Renal cortical epithelial cell (primary cell): Measurements from ENCODE around the gene UQCRC1. TPM values are rescaled to one million over a fixed set of nuclear protein-coding genes. Genes with fewer than 3 reads are reported as not detected.

Experiments
- DNase-seq: peaks from one replicate; pipeline ENCODE4 v3.0.0-alpha.2; 2011; ENCODE audit warnings: low read depth
- total RNA-seq: library from RNA; depleted of rRNA; stranded (reverse); fragments of >200 nt; gene quantifications from 2 replicates; pipeline ENCODE4 v1.2.3, GENCODE V29; 2014

Gene UQCRC1
- total RNA-seq, 1 donor from 2014 or later, result 618 TPM

DNA sequence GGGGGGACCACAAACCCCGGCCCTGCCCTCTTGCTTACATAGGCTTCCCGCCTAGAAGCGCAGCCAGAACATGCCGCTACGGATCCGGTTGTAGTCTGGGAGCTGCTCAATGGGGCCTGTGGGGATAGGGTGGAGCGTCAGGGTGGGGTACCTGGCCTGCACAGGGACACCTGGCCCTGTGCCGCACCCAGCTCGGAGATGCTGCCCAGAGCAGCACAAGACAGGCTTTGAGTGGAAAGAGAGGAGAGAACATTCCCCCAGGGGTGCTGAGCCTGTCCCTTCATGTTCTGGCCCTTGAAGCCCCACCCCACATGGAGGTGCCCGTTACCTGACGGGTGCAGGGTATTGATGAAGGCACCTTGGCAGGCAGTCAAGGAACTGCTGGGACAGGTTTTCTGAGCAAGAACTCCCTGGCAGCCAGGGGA, 10.4 kb downstream of the UQCRC1 start:
- DNase-seq, result no peak

DNA sequence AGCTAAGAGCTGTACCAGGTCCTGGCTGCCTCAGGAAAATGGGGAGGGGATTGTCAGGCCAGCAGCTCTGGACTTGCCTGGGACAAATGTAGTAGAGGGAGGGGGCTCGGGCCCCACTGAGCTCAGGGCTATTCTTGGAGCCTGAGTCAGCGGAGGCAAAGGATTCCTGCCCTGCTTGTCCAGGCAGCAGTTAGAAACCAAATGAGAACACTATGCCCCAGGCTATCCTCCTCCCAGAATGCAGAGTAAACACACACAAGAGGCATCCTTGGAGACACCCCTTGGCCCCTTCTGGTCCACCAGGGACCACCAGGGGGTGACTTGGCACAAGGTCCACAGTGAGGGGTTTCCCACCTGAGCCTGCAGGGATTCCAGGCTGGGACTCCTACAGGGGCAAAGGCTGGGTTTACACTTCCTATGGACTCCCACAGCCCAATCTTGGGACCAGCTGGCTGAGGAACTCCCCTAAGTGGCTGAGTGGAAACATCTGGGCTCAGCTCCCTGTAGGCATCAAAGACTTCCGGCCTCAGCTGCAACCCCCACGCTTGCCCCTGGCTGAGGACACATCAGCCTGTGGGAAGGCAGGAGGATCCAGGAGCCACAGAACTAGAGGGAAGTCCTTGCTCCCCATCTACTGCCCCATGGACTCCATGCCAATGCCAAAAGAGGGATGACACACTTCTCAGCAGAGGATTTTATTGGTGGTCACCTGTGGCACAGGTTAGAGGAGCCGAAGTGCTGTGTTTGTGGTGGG, 10.9 kb downstream of the UQCRC1 start:
- DNase-seq, result peak; percentile 82

DNA sequence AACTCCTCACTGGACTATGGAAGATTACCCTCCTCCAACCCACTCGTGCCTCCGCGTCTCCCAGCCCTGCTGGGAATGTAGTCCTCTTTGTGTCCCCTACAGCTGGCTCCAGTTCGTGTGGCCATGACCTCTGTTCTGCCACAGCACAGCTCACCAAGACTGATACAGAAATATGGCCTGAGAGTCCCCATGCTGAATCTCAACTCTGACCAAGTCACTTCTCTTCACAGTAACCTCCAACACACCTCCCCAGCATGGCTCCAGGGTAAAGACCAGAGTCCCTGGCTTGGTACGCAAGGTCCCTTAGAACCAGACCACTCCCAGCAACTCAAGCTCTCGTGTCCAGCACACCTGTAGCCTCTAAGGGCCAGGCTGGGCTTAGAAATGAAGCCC, 12.0 kb downstream of the UQCRC1 start:
- no peak for DNase-seq

DNA sequence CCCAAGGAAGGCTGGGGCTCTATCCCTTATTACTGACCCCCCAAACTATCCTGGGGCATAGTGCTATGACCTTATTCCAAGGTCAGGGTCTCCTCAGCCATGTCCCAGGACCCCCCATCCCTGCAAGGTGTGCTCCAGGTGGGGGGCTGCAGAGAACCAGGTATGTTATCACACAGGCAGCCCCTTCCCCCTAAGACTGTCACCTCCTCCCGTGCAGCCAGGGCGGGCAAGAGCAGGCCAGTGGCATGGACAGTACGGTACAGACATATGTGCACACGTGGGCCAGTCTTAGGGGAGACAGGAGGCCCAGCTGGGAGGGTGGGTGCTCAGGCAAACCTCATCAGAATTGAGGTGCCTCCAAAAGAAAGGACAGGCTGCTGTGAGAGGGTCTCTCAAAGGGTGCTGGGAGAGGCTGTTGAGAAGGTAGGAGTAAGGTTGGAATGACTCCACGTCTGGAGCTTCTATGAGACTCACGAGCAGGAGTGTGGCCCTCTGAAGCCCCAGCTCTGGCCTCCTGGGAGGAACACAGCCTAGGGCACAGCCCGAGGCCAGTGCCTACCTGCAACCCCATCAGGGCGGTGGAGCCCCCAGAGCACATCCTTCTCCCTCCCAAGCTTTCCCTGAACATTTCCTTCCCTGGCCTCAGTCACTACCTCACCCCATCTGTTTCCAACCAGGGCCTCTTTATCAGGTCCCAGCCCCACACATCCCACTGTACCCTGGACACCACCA, 12.6 kb downstream of the UQCRC1 start:
- no peak for DNase-seq

DNA sequence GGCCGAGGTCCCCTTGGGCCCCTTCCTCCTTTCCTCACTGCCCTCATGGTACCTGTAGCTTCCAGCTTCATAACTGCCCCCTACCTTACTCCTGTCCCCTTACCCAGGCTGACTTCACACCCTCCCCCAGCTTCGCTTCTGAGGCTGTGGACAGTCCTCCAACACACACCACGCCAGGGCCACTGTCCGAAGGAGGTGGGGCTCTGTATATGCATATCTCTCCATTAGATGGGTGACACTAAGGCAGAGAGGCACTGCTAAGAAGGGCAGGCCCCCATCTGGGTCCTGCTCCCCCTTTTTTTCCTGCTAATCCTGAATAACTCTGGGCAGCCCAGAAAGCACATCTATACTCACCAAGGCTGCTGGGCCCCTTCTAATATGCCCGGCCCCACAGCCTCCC, 13.3 kb downstream of the UQCRC1 start:
- DNase-seq, result no peak

DNA sequence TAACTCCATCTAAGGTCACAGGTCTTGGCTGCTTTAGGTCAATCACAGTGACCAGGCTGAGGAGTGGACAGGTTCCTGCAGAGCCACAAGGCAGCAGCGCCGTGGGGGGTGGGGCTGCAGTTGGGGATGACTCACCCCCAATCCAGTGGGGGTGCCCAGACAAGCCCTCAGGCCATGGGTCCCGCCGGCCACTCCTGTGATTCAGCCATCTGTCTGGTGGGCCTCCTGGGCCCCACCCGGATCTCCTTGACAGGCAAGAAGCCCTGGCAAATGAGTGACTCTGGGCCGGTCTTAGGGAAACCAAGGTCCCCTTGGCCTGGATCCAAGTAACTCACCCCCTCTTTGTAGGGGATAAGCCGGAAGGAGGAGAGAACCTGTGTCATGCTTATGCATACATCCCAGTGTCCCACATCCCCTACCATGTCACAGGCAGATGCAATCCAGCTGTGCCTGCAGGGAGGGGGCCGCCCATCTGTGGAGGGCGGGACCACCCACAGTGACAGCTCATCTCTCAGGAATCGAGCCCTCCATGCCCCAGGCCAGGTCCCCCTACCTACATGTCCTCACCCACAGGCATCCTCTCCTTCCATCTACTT, 13.8 kb downstream of the UQCRC1 start:
- DNase-seq, result peak; percentile 81

DNA sequence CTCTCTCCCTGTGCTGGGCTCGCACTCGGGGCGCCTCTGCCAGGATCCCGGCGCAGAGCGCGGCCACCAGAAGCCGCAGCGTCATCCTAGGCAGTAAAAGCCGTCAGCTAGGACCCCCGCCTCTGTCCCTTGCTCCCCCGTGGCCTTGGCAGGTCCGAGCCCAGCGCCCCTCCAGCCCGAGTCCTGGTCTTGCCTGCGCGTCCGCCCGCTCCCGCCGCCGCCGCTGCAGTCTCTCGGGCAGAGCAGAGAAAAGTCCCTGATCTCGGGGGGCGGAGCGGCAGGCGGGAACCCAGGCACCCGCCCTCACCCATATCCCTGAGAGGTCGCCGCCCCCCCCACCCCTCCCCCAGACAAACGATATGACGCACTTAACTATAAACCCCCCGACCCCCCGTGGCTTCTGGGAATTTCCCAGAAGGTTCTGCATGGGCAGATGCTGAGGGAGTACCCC, 14.3 kb downstream of the UQCRC1 start, which contains the start of gene COL7A1:
TSS of gene COL7A1 (minus strand) at position 255 of the 451 bp plus-strand sequence. CDS start at position 85, 170 bp downstream.
- no peak for DNase-seq

DNA sequence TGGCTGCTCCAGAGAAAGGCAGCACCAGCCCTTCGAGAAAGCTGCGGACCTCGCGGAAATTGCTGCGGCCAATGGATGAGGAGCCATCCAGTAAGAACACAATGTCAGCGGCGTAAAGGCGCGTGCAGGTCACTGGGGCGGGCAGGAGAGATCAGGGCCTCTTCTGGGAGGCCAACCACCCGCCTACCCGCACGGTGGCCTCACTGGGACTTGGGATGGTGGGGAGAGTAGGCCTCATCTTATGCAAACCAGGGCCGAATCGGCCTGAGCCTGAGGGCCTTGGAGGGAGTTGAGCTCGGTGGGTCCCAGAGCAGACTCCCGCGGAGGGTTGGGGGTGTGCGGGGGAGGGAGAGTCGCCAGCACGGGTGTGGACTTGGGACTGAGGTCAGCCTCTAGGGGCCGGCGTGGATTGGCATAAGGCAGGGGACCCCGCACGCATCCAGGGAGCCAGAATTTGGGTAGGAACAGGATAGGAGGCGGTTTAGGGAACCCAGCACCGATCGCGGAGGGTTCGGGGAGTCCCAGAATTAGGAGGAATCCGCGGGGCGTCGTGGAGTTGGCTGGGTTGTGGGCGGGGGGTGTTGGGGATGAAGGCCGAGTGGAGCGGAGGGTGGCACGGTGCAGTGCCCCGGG, 14.9 kb downstream of the UQCRC1 start:
- no peak for DNase-seq

DNA sequence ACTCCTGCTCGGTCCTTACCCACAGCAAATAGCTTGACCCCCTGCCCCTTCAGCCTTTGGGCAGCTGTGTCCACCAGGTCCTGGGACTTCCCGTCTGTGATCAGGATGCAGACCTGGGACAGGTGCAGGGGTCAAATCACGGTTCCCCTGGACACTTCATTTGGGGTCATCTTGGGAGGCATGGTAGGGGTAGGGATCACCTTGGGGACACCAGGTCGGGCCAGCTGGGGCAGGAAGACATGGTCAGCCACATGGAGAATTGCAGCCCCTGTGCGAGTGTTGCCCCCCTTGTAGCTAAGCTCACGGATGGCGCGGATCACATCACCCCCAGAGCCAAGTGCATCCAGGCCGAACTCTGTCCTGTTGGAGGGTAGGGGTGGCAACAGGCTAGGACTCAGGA, 16.1 kb downstream of the UQCRC1 start:
- no peak for DNase-seq

DNA sequence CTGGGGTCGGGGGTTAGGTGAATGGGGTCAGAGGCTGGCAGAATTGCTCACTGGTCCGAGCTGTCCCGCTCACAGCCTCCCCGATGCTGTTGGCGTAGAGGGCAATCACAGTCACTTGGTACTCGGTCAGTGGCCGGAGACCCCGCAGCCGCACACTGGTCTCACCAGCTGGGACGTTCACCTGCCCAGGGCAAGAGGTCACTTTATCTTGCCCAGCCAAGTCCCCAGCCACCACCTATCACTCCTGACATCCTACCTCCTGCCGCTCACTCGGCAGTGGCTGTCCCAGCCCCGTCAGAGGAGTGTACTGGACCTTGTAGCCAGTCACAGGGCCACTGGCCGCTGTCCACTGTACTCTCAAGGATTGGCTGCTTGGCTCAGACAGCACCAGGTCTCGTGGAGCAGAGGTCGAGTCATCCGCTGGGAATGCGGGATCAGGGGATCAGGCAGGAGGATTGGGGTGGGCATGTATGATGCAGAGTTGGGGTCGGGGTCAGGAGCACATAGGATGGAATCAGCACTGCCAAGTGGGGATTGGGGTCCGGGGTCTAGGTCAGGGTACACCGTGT, 16.8 kb downstream of the UQCRC1 start:
- no peak for DNase-seq

DNA sequence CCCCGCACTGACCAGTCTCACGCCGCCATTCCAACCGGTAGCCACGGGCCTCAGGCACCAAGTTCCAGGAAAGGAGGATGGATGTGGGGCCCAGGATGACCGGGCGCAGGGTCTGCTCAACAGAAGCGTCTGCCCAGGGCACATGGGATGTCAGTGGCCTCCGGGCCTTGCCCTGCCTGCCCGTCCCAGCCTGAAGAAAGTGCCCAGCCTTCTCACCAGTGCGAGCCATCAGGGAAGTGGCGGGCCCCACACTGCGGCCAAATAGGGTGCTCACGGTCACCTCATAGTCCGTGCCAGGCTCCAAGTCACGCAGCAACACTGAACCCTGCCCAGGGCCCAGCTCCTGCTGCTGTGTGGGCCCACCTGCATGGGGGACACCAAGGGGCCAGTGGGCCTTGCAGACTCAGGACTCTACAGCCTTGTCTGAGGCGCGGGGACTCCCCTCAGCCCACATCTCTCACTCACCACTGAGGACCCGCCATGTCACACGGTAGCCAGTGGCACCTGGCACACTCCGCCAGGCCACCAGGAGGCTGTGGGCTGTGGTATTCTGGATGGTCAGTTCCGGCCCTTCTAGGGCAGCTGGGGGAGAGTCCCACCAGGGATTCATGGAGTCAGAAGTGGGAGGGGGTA, 17.4 kb downstream of the UQCRC1 start:
- DNase-seq, result no peak

DNA sequence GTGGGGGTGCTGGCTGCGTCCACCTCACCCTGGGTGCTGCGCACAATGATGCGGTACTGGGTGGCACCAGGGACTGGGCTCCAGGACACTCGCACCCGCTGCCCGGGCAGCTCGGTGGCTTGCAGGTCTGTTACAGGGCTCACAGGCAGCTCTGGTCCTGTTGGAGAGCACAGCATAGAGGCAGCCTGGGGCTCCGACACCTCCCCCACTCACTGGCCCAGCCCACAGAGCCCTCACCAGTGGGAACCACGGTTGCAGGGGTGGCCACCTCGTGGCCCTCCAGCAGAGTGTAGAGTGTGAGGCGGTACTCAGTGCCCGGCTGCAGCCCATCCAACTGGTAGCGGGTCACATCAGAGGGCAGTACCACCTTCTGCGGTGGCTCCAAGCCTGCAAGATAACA, 18.0 kb downstream of the UQCRC1 start:
- no peak for DNase-seq

DNA sequence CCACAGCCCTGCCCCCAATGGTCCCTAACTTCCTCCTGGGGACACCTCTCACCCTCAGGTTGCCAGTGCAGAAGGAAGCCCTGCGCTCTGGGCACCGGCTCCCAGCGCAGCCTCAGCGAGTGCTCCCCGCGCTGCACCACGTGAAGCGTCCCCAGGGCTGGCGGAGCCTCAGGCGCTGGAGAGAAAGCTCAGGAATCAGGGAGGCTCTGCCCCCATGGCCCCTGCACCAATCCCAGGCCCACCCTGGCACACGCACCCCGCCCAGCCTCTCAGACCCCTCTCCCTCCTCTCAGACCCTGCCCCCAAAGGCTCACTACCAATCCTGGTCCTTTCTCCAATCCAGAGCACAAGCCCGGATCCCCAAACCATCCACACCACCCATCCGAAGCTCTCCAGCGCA, 21.2 kb downstream of the UQCRC1 start:
- no peak for DNase-seq

DNA sequence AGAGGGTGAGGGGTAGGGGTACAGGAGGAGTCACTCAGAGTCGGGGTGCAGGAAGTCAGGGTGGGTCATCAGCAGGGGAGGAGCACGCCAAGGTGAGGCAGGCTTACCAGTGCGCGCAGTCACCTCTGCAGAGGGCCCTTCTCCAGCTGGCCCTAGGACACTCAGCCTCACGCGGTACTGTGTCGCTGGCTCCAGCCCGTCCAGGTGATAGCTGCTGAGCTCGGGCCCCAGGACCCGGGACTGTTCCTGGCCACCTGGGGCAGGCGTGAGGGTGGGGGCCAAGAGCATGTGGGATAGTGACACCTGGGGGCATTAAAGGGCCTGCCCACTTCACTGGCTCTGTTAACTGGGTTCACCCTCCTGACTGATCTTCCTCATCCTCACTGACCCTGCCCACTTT, 21.8 kb downstream of the UQCRC1 start:
- DNase-seq, result no peak

DNA sequence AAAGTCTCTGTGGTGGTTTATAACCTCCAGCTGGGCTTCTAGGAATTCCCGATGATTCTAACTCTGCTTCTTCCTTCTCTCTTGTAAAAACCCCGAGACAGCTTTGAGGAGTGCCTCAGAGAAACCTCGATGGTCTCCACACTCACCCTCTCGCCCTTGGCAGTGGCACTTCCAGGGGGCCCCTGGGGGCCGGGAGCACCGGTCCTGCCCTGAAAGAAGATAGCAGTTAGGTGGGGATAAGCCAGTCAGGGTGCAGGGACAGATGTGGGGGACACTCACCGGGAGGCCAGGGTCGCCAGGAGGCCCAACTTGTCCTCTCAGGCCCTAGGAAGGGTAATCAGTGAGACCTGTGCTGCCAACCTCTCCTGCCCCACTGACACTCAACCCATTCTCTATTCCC, 24.0 kb downstream of the UQCRC1 start:
- DNase-seq, result no peak

DNA sequence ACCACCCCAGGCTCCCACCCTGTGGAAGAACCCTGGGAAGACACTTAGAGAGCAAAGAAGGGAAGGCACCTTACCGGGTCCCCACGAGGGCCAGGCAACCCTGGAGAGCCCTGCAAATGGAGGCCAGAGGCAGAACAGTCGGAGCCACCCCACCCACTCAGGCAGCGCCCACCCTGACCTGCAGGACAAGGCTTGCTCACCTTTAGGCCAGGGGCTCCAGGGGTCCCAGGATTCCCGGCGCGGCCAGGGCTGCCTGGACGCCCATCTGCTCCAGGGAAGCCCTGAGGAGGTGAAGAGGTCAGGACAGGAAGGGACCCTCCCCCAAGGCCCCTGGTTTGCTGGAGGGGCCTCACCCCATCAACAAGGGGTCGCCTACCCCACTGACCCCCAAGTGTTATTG, 24.6 kb downstream of the UQCRC1 start:
- no peak for DNase-seq

DNA sequence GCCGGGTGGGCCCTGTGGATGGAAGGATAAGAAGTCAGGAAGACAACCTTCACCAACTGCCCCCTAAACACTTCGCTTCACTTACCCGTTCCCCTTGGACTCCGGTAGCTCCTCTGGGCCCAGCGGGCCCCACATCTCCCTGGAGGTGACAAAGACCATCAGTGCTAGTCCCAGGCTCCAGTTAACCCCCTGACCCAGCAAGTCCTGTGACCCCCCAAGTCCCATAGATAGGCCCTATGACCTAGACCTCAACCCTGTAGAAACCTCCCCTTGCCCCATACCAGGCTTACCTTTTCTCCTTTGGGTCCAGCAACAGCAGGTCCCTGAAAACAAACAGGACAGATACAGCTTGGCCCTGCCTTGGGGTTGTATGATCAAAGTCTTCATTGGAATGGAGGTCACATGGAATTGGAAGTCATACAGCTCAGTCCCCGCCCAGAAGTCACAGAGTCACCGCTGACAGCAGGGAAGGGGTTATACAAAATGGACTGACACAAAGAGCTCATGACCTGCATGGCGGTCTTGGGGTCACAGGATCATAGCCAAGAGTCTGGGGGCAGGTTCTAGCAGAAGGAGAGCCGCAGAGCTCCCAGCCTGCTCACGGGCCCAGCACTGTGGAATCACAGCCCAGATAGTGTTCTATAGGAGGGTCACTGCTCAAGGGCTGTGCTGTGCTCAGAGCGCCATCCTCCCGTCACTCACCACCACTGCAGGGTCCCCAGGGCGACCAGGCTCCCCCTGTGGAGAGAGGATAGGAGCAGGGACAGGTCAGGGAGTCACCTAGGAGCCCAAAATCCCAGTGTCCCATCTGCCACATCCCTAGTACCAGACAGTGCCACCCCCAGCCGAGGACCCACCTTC, 27.6 kb downstream of the UQCRC1 start:
- DNase-seq, result no peak

DNA sequence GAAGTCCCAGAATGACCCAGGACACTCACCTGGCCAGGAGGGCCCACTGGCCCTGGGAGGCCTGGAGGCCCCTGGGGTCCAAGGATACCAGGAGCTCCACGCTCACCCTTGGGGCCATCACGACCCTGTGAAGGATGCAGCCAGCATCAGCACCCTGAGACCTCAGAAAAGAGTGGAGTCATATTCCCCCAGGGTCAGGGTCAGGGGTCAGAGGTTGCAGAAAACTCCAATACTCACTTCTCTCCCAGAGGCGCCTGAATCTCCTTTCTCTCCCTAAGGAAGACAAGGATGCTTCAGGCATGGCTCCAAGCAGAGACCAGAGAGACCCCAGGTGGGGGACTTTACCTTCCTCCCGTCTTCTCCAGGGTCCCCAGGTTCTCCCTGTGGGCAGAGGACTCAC, 32.8 kb downstream of the UQCRC1 start:
- DNase-seq, result no peak

DNA sequence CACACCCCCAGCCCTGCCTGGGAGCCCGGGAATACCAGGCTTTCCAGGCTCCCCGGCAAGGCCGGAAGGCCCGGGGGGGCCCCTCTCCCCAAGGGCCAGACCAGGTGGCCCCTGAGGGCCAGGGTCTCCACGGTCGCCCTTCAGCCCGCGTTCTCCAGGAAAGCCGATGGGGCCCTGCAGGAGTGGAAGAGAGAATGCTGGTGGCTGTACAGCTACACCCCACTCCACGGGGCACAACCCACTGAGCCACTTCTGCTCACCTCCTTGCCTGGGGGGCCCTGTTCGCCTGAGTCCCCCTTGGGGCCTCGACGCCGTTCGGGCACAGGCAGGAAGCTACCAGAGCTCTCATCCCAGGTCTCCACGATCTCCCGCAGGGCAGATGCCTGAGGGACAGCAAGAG, 34.1 kb downstream of the UQCRC1 start:
- no peak for DNase-seq

DNA sequence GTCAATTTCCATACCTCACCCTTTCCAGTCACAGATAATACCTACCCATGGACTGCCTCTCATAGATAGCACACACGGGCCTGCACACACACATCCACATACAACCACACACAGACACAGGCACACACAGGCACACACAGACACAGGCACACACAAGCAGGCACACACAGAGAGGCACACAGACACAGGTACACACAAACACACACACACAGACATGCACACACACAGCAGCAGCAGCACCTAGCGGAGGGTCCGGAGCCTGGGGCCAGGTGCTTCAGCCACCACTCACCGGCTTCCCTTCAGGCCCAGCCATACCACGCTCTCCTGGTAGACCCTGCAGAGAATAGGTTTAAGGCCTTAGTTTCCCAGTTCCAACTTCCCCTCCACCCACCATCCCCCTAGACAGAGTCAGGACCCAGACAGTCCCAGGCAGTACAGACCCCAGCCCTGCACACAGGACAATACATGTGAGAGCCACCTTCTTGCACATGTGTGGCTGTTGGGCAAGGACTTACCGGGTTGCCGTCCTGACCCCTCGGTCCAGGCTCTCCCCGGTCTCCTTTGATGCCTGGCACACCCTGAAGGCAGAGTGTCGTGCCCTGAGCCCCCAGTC, 35.4 kb downstream of the UQCRC1 start:
- DNase-seq, result no peak
